Fibroblast of skin of left quadriceps (primary cell): ENCODE data around the gene RAB8B.
"Not testable (repeated sequence)": the region's sequence is repeated elsewhere in the genome, so short reads cannot be mapped to it uniquely, and the experiment has no call there.

Experiments used
- DNase-seq, 2 experiments: peaks; one replicate each; pipeline ENCODE4 v3.0.0-alpha.2; 2013; ENCODE audit warnings: low read depth in 2 of 2

Gene RAB8B

GRCh38 chr15:63237086-63237485, 47.7 kb downstream of the RAB8B start:
- not testable (repeated sequence) for DNase-seq

GRCh38 chr15:63238171-63238570, 48.8 kb downstream of the RAB8B start:
- DNase-seq: no peak

DNA sequence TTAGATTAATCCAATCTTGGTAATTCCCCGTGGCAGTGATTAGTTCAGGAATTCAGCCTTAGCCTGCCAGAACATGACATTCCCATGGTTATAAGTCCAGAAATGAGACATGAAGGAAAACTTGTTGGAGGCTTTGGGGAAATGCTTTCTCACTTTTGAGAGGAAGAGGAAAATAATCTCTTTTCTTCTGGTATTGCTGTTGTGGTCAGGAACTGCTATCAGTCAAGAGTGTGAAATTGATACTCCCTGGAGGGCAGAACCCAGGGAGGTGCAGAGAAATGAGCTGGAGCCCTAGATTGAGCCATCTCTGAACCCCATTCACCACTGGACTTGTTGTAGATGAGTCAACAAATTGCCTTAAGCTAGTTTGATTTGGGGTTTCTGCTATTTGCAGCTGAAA, 49.4 kb downstream of the RAB8B start:
- DNase-seq: peak; percentile 68 to 72

DNA sequence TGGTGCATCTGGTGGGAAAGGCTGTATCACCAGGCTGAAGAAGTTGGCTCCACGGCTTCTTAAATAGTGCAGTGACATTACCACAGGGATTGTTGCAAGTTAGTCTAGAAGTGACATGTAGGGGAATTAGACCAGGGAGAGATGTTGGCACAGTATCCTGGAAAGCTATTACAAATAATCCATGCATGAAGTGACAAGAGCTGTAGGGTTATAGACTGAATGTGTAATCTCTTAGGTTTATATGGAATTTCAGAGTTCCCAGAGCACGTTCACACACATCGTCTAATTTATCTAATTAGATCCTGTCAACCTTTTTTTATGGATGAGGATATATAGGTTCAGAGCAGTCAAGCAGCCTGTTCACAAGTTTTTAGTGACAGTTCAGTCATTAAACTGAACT, 50.7 kb downstream of the RAB8B start:
- DNase-seq: no peak

GRCh38 chr15:63241316-63241715, 51.9 kb downstream of the RAB8B start:
- DNase-seq: no peak

GRCh38 chr15:63243101-63243500, 53.7 kb downstream of the RAB8B start:
- no peak for DNase-seq

DNA sequence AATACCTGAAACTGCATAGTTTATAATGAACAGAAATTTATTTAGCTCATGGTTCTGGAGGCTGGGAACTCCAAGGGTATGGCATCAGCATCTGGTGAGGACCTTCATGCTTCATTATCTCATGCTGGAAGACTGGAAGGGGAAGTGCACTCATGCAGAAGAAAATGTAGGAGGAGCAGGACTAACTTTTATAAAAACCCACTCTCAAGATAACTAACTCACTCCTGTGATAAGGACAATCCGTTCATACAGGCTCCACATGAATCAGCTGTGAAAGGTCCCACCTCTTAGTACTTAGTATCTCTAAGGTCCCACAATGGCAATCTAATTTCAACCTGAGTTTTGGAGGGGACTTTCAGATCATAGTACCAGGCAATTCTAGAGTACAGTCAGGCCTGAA, 54.4 kb downstream of the RAB8B start:
- no peak for DNase-seq

GRCh38 chr15:63244399-63244798, 55.0 kb downstream of the RAB8B start:
- peak; percentile 63 to 65 for DNase-seq

GRCh38 chr15:63244976-63245645, 55.7 kb downstream of the RAB8B start:
- DNase-seq: no peak

- peak; percentile 93 for DNase-seq
Observed at GRCh38 chr15:63246691-63247469, 57.5 kb downstream of the RAB8B start.

DNA sequence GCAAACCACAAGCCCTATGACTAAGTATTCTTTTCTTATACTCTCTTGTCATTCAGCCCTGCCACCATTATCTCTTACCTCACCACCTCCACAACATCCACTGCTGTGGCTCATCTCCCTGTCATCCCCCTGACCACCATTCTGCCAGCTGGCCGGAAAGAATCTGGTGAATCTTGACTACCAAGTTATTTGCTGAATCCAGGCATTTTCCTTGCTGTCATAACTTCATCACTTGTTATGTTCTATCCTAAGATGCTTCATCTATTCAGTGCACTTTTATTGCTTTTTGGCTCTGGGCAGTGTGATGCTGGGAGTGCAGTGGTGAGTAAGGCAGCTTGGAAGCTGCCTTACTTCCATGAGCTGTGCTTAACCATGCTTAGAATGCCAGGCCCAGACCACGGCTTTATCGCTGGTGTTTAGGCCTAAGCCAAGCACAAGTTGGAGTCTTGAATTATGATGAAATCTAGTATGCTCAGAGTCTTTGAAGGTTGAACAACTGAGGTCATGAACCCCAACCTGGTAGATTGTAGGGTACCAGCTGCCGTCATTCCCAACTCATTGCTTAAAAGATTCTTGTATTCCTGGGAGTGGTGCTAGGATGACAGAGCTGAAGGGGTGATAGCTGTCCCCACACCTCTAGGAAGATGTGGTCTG, 61.0 kb downstream of the RAB8B start:
- peak; percentile 99 for DNase-seq

DNA sequence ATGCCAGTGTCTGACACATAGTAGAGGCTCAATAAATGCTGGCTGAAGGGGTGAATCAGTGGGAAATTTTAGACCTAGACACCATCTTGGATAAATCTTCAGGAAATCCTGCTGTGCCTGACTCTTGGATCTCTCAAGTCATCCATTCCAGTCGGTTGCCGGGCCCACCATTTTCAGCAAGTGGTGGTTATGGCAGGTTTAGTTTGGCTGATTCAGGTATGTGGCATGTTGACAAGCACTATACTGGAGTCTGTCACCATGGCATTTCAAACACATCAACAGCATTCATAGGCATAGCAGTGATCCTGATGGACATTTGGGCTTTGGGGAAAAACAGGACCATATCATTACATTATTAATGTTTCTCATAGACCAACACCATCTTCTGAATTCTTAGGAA, 62.3 kb downstream of the RAB8B start:
- DNase-seq: no peak

GRCh38 chr15:63252292-63252691, 62.9 kb downstream of the RAB8B start:
- DNase-seq: no peak

GRCh38 chr15:63254991-63255390, 65.6 kb downstream of the RAB8B start:
- DNase-seq: no peak

DNA sequence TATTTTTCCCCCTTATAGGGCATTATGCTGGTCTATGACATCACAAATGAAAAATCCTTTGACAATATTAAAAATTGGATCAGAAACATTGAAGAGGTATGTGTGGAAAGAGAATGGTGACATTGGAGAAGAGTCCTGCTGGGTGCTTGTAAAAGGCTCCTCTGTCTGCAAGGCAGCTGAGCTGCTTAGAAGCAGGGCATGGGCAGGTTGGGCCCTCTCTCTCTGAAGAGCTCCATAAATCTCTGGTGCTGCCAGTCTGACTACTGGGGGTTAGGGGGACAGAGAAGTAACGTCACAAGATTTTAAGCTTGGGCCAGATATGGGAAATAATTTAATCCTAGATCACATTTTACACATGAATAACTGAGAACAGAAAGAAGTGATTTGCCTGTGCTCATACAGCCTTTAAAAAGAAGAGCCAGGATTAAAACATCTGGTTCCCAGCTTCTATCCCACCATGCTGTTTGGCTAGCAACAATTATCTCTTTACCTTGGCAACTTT, 66.1 kb downstream of the RAB8B start:
- no peak for DNase-seq

GRCh38 chr15:63256433-63257274, 67.2 kb downstream of the RAB8B start:
- DNase-seq: peak; percentile 81 to 87

- no peak for DNase-seq
Observed at GRCh38 chr15:63258658-63259057, 69.3 kb downstream of the RAB8B start.

DNA sequence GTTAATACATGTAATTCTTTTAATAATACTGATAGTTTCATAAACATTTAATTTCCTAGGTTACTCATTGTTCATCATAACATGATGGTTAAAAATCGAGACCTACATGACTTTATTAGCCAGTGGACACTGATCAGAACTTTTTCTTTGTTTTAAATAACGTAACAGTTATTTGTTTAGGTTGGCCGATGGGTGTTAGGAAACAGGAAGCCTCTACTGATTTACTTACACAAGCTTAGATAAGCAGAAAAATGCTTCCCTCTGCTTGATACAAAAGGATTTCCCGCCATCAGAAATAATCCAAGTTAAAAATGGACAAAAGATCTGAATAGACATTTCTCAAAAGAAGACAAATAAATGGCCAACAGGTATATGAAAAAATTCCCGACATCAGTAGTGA, 71.4 kb downstream of the RAB8B start:
- DNase-seq: no peak

- no peak for DNase-seq
Observed at GRCh38 chr15:63261311-63261710, 71.9 kb downstream of the RAB8B start.

DNA sequence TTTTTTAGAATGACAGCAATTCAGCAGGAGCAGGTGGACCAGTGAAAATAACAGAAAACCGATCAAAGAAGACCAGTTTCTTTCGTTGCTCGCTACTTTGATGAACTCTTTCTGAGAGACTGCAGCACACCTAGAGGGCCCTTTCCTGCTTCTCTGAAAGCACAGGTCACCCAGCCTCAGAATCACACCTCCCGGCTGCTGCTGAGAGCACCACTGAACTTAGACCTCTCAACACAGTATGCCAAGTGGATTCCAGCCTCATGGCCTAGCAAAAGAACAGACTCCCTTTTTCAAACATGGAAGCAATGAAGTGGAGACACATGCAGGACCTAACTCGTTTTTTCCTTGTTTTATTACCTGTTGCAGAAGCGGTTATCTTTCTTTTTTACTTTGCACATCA, 74.1 kb downstream of the RAB8B start:
- DNase-seq: no peak

- DNase-seq: no peak
Observed at GRCh38 chr15:63264688-63265293, 75.4 kb downstream of the RAB8B start.
